Upper lobe of left lung (tissue), 6 donors: ENCODE measurements around the gene OR8G1. TPM values are rescaled to one million over a fixed set of nuclear protein-coding genes. Genes with fewer than 3 reads are reported as not detected.

Experiments used
- ATAC-seq, 2 donors: fragments of 200-7000 bp; cut with Tn5 transposase; one replicate each; pipeline ENCODE4 v1.9.1; 2022; ENCODE audit warnings: mild to moderate bottlenecking in 2 of 2, moderate library complexity in 2 of 2; ENCODE audit not compliant: low FRiP score in 2 of 2
- DNase-seq, 2 donors: peaks; one replicate each; pipeline ENCODE4 v3.0.0-alpha.2; 2019 to 2020
- H3K27ac ChIP-seq, 4 donors: fragments of 200-600 bp; sonication (generic); one replicate each; pipeline ENCODE4 v1.5.1; 2016 to 2019
- H3K27me3 ChIP-seq, 4 donors: fragments of 200-600 bp; sonication (generic); one replicate each; pipeline ENCODE4 v1.5.1; 2017 to 2019
- H3K36me3 ChIP-seq, 4 donors: fragments of 200-600 bp; sonication (generic); one replicate each; pipeline ENCODE4 v1.5.1; 2016 to 2019
- H3K4me1 ChIP-seq, 4 donors: fragments of 200-600 bp; sonication (generic); one replicate each; pipeline ENCODE4 v1.5.1; 2018 to 2019
- H3K4me3 ChIP-seq, 4 donors: fragments of 200-600 bp; sonication (generic); one replicate each; pipeline ENCODE4 v1.5.1; 2017 to 2019; ENCODE audit warnings: mild to moderate bottlenecking in 2 of 4, moderate library complexity in 1 of 4
- H3K9me3 ChIP-seq, 4 donors: fragments of 200-600 bp; sonication (generic); one replicate each; pipeline ENCODE4 v1.5.1; 2018 to 2019
- CTCF ChIP-seq, 6 experiments: fragments of 450-650 bp in 4 of 6; fragments of 200-600 bp in 2 of 6; sonication (generic) in 2 of 6; IDR thresholded peaks; one replicate each; pipeline ENCODE4 v1.5.1; 2016 to 2019; ENCODE audit warnings: antibody characterized with exemption in 6 of 6
- EP300 ChIP-seq, 4 donors: sonication (generic); formaldehyde crosslinking; IDR thresholded peaks; one replicate each; pipeline ENCODE4 v1.5.1; 2017; ENCODE audit warnings: antibody characterized with exemption in 4 of 4, control low read depth in 2 of 4
- POLR2A ChIP-seq, 4 donors: fragments of 450-650 bp; IDR thresholded peaks; one replicate each; pipeline ENCODE4 v1.5.1; 2016 to 2017; ENCODE audit warnings: antibody characterized with exemption in 4 of 4, mild to moderate bottlenecking in 2 of 4
- POLR2AphosphoS5 ChIP-seq, 2 donors: sonication (generic); formaldehyde crosslinking; IDR thresholded peaks; one replicate each; pipeline ENCODE4 v1.5.1; 2017; ENCODE audit warnings: antibody characterized with exemption in 2 of 2
- WGBS, 2 donors: methylation state at CpG; one replicate each; pipeline ENCODE4 v1.1.5; 2017 to 2018; 5-methylcytosine and 5-hydroxymethylcytosine counted together
- total RNA-seq, 6 donors: library from RNA; depleted of rRNA in 4 of 6; stranded (reverse); fragments of >200 nt in 4 of 6; gene quantifications; one replicate each; pipeline versions ENCODE4 v1.1.0 to v1.2.1, GENCODE V29; 2016 to 2021
- donor health status: DM: no; HTN: no; CAD: no; lungs with moderate emphysema.
- donor health status: DM: no; HTN: yes; CAD: no; lungs with severe emphysema.

OR8G1 gene
- total RNA-seq, 6 donors from 2014 or later, result not detected

- Histone ChIP-seq H3K9me3 (no peaks in the 10 kb centered on the region), H3K4me3 (no peak overlapping the region), H3K27me3 (no peaks in the 10 kb centered on the region), H3K4me1 (no peaks in the 10 kb centered on the region), H3K36me3 (no peaks in the 10 kb centered on the region), H3K27ac (no peak overlapping the region)
- 51 to 57% methylated on average over 3 of the region's 3 CpGs for WGBS, 2 donors
- no peak for ATAC-seq
- TF ChIP-seq EP300 (IDR thresholded peaks at IDR 0.05), result no peak
- no peak for TF ChIP-seq CTCF (IDR thresholded peaks at IDR 0.05)
- TF ChIP-seq POLR2A (IDR thresholded peaks at IDR 0.05), result no peak
- TF ChIP-seq POLR2AphosphoS5 (IDR thresholded peaks at IDR 0.05), result no peak
- DNase-seq, result no peak
Observed at GRCh38 chr11:124302347-124303125, 61.6 kb downstream of the OR8G1 start.

Other genes starting within 250 kb of the OR8G1 start
- gene OR10G6, start 245.9 kb upstream of the OR8G1 start, total RNA-seq, result not detected
- gene OR10G4, start 228.1 kb upstream of the OR8G1 start, total RNA-seq, result not detected
- not detected for gene OR10G9, start 218.1 kb upstream of the OR8G1 start, total RNA-seq
- gene OR10G8, start 214.3 kb upstream of the OR8G1 start, total RNA-seq, result not detected
- not detected for gene OR10G7, start 199.8 kb upstream of the OR8G1 start, total RNA-seq
- 10 to 100 TPM; 16.4 to 39.0 (median 32.9) TPM for gene VWA5A, start 125.6 kb upstream of the OR8G1 start, total RNA-seq
- not detected for gene OR10D3, start 57.8 kb upstream of the OR8G1 start, total RNA-seq
- under 1 TPM in 1 of 6 donors, not detected in 5; 0.64 TPM for gene OR8G5, start 15.3 kb downstream of the OR8G1 start, total RNA-seq
- gene OR8D1, start 72.9 kb downstream of the OR8G1 start, total RNA-seq, result not detected
- gene OR8D2, start 79.1 kb downstream of the OR8G1 start, total RNA-seq, result not detected
- gene OR8B2, start 143.4 kb downstream of the OR8G1 start, total RNA-seq, result not detected
- gene OR8B3, start 157.9 kb downstream of the OR8G1 start, total RNA-seq, result not detected
- not detected for gene OR8B4, start 183.8 kb downstream of the OR8G1 start, total RNA-seq
- not detected for gene OR8B8, start 204.6 kb downstream of the OR8G1 start, total RNA-seq